ENCODE measurements around the gene LAG3.
A peak's percentile ranks its signal among the peaks of the same experiment; 100 is the strongest.

The LAG3 gene

GRCh38 chr12:6772726-6773589, 638 bp downstream of the LAG3 start:
- DNase-seq, result no peak

GRCh38 chr12:6773590-6774351, 1.5 kb downstream of the LAG3 start:
- no peak for DNase-seq

GRCh38 chr12:6774499-6775062, 2.3 kb downstream of the LAG3 start:
- DNase-seq, result no peak

- no peak for DNase-seq
Observed at GRCh38 chr12:6775185-6776174, 3.2 kb downstream of the LAG3 start.

- no peak for DNase-seq
Observed at GRCh38 chr12:6777386-6777785, 5.1 kb downstream of the LAG3 start.

GRCh38 chr12:6778217-6778573, 5.9 kb downstream of the LAG3 start:
- peak; percentile 26 for DNase-seq

- DNase-seq, result peak; percentile 93
Observed at GRCh38 chr12:6778574-6779550, 6.5 kb downstream of the LAG3 start.

DNA sequence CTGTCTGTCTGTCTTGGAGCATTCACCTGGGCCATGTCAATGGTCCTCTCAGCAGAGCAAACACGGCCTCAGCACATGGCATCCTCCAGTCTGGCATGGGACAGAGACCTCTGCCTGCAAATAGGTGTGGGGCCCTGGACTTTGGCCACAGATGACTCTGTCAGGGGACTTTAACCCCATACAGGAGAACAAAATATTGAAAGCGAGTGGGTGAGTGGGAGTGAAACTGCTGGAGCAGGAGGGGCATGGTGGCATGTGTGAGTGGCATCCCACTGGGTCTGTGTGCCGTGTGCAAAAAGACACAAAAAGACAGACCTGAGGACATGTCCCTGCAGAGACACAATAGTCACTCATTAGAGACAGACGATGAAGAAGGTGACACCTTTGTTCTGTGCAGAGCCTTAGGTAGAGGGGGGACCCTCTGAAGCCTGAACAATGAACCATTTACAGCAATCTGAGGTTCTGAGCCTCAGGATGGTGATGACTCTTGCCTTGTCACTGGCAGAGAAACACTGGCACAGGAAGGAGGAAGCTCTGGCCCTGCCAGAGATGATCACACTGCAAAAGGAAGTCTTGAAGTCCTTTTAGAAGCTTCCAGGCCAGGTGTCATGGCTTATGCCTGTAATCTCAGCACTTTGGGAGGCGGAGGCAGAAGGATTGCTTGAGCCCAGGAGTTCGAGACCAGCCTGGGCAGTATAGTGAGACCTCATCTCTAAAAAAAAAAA, 7.5 kb downstream of the LAG3 start:
- DNase-seq, result no peak

- DNase-seq, result no peak
Observed at GRCh38 chr12:6780573-6780972, 8.3 kb downstream of the LAG3 start.

DNA sequence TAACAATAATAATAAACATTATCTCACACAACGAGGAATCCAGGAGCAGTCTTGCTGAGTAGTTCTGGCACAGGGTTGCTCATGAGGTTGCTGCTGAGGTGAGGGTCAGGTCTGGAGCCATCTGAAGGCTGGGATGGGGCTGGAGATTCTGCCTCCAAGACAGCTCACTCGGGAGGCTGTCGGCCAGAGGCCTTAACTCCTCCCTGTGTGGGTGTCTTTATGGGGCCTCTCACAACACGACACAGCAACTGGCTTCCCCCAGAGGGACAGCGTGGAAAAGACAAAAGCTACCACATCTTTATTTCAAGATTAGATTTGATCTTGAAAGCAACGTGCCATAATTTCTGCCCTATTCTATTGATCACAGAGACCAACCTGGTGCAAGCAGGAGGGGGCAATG, 9.8 kb downstream of the LAG3 start:
- DNase-seq, result no peak

DNA sequence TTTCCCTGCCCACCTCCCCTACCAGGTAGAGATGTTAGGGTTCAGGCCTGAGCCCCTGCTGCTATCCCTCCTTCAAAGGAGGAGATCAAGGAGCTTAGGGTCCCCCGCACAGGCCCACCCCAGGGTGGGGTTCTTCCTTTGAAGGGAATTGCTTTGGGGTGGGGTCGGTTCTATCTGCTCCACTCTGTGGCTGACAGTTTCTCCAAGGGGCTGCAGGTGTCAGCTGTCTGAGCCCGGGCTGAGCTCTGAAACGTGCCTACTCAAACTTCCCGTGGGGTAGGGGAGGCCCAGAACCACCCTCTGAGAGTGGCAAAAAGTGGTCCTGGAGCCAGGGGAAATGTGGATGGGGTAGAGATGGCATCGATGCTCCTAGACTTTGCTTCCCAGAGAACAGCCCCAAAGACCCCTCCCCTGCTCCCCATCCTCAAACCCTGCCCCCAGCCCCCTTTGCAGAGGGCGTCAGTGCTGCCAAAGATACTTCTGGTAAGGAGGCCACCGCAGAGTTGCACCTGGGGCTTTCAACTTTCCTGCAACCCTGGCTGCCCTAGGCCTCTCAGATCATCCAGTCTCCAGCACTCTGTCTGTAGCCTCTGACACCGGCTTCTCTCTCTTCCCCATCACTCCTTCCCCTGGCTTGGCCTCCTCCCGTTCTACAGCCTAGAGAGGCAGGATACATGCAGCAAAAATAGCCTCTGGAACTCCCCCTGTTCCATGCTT, 10.7 kb downstream of the LAG3 start:
- DNase-seq, result no peak

GRCh38 chr12:6783828-6784227, 11.5 kb downstream of the LAG3 start:
- DNase-seq, result no peak

GRCh38 chr12:6784296-6784695, 12.0 kb downstream of the LAG3 start:
- no peak for DNase-seq

DNA sequence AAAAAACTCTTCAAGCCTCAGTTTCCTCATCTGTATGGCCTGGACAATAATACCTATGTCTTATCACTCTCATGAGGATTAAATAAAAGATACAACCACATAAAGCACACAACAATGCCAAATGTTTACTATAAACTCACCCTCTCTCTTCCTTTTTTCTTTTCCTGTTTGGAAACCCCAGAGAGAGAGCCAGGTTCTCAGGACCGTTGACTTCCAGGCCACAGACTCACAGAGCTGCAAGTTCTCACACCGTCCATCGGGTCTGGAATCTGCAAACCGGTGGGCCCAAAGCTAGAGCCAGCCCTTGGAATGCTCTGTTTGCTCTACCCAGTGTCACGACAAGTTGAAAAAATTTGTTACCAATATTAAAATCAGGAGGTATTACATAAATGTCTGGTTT, 12.4 kb downstream of the LAG3 start:
- DNase-seq, result no peak

DNA sequence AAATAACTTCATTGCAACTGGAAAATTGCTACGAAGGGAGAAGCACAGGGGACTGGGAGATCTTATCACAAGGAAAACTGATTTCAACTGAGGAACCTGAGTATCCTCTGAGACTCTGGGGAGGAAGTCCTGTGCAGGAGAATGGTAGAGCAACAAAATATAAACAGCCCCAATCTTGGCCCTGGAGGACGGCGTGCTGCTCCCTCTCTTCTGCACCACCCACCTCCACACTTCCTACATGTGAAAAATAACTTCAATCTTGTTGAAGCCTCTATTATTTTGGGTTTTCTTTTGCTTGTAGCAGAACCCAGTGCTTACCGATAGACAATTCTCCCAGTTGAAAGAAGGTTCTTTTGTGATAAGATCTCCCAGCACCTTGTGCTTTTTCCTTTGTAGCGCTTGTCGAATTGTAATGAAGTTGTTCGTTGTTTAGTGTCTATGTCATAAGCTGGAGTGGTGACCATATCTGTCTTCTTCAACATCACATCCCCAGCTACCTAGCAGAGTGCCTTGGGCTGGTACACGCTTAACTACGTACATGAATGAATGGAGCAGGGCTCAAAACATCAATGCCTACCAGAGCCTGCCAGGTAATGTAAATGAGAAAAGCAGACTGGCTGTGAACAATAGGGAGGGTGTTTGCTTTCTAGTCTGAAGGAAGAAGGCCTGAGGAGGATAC, 14.2 kb downstream of the LAG3 start:
- no peak for DNase-seq

DNA sequence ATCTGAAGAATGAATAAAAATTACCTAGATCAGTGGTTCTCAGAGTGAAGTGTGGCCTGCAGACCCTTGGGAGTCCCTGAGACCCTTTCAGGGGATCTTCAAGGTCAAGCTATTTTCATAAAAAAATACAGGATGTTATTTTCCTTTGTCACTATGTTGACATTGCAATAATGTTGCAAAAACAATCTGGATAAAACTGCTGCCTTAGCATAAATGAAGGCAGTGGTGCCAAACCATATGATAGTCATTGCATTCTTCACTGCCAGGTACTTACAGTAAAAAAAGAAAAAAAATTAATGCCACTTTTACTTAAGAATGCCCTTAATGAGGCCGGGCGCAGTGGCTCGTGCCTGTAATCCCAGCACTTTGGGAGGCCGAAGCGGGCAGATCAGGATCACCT, 15.0 kb downstream of the LAG3 start:
- no peak for DNase-seq

GRCh38 chr12:6788972-6789924, 16.9 kb downstream of the LAG3 start, which contains the start of gene CD4:
Gene CD4 (plus strand): TSS chr12:6789528. CDS start chr12:6800139, 10,611 bp downstream.
- DNase-seq, result no peak

- DNase-seq, result no peak
Observed at GRCh38 chr12:6790496-6791150, 18.3 kb downstream of the LAG3 start.
